ENCODE results near the gene ABO. TPM values are rescaled to one million over a fixed set of nuclear protein-coding genes. Genes with fewer than 3 reads are reported as not detected.

The ABO gene
- total RNA-seq, 2 experiments from 2014 or later = 0.19 to 0.31 TPM

GRCh38 chr9:133315997-133316396, 41.0 kb upstream of the ABO start:
- Histone ChIP-seq H3K27me3 (ENCODE audit: control insufficient read depth in 1 of 2, insufficient read depth in 2 of 2, low read length in 2 of 2) (no peaks in the 10 kb centered on the region), H3K4me1 (ENCODE audit: insufficient read depth, low read length) (no peaks in the 10 kb centered on the region), H3K4me3 (ENCODE audit: low read length) (no peak overlapping the region), H3K27ac (ENCODE audit: low read depth in 1 of 2, low read length in 2 of 2) (no peak overlapping the region), H3K9me3 (ENCODE audit: control insufficient read depth in 1 of 2, insufficient read depth in 1 of 2, low read length in 2 of 2) (no peaks in the 10 kb centered on the region), H3K36me3 (ENCODE audit: insufficient read depth, low read length) (no peaks in the 10 kb centered on the region)
- Mint-ChIP-seq H3K9me3 (no peaks in the 10 kb centered on the region), H3K27me3 (no peaks in the 10 kb centered on the region), H3K4me1 (ENCODE audit: low read depth) (no peaks in the 10 kb centered on the region), H3K36me3 (ENCODE audit: low read depth) (no peaks in the 10 kb centered on the region), H3K27ac (no peak overlapping the region), H3K4me3 (no peak overlapping the region)
- CTCF ChIA-PET = no interaction called here
- POLR2A ChIA-PET = no interaction called here
- intact Hi-C loops (cut with DNase I, micrococcal nuclease) = no loop called here
- ATAC-seq (ENCODE audit: poor library complexity) (no peak), DNase-seq (no peak)
- TF ChIP-seq CTCF (IDR thresholded peaks at IDR 0.05) = no peak

GRCh38 chr9:133309608-133310007, 34.6 kb upstream of the ABO start:
- Histone ChIP-seq H3K4me1 (ENCODE audit: insufficient read depth, low read length) (no peaks in the 10 kb centered on the region), H3K36me3 (ENCODE audit: insufficient read depth, low read length) (no peaks in the 10 kb centered on the region), H3K4me3 (ENCODE audit: low read length) (no peak overlapping the region), H3K9me3 (ENCODE audit: control insufficient read depth in 1 of 2, insufficient read depth in 1 of 2, low read length in 2 of 2) (no peaks in the 10 kb centered on the region), H3K27ac (ENCODE audit: low read depth in 1 of 2, low read length in 2 of 2) (no peak overlapping the region), H3K27me3 (ENCODE audit: control insufficient read depth in 1 of 2, insufficient read depth in 2 of 2, low read length in 2 of 2) (no peaks in the 10 kb centered on the region)
- H3K27ac Mint-ChIP-seq = no peak overlapping the region
- no peak overlapping the region for H3K4me3 Mint-ChIP-seq
- H3K9me3 Mint-ChIP-seq = no peaks in the 10 kb centered on the region
- DNase-seq = no peak
- no peak for TF ChIP-seq CTCF (IDR thresholded peaks at IDR 0.05)
- POLR2A ChIA-PET = no interaction called here
- intact Hi-C loops (cut with DNase I, micrococcal nuclease) = no loop called here
- H3K27me3 Mint-ChIP-seq = no peaks in the 10 kb centered on the region
- no peaks in the 10 kb centered on the region for H3K4me1 Mint-ChIP-seq (ENCODE audit: low read depth)
- CTCF ChIA-PET = no interaction called here
- no peaks in the 10 kb centered on the region for H3K36me3 Mint-ChIP-seq (ENCODE audit: low read depth)
- no peak for ATAC-seq (ENCODE audit: poor library complexity)

- no peak for ATAC-seq (ENCODE audit: poor library complexity)
- no peak for DNase-seq
- no peak overlapping the region for H3K27ac ChIP-seq (ENCODE audit: low read depth in 1 of 2, low read length in 2 of 2)
- Mint-ChIP-seq H3K4me3 (no peak overlapping the region), H3K27ac (no peak overlapping the region), H3K36me3 (ENCODE audit: low read depth) (no peaks in the 10 kb centered on the region), H3K27me3 (no peaks in the 10 kb centered on the region), H3K4me1 (ENCODE audit: low read depth) (no peaks in the 10 kb centered on the region), H3K9me3 (no peaks in the 10 kb centered on the region)
- H3K36me3 ChIP-seq (ENCODE audit: insufficient read depth, low read length) = no peaks in the 10 kb centered on the region
- intact Hi-C loops (cut with DNase I, micrococcal nuclease) = no loop called here
- POLR2A ChIA-PET = no interaction called here
- no peaks in the 10 kb centered on the region for H3K9me3 ChIP-seq (ENCODE audit: control insufficient read depth in 1 of 2, insufficient read depth in 1 of 2, low read length in 2 of 2)
- H3K4me3 ChIP-seq (ENCODE audit: low read length) = no peak overlapping the region
- no peaks in the 10 kb centered on the region for H3K27me3 ChIP-seq (ENCODE audit: control insufficient read depth in 1 of 2, insufficient read depth in 2 of 2, low read length in 2 of 2)
- no peaks in the 10 kb centered on the region for H3K4me1 ChIP-seq (ENCODE audit: insufficient read depth, low read length)
- no peak for TF ChIP-seq CTCF (IDR thresholded peaks at IDR 0.05)
- CTCF ChIA-PET = no interaction called here
Measured at GRCh38 chr9:133307301-133307700, 32.3 kb upstream of the ABO start.

Data from CD4-positive, alpha-beta T cell (primary cell).